Mucosa of rectum (tissue), 2 donors: ENCODE results near the gene ATP2A3.

Experiments
- H3K27ac ChIP-seq, 2 donors: one replicate each; pipeline ENCODE4 v1.7.0; 2013; ENCODE audit warnings: inconsistent platforms in 2 of 2, low read depth in 2 of 2, low read length in 2 of 2
- H3K27me3 ChIP-seq, 2 donors: one replicate each; pipeline ENCODE4 v1.7.0; 2013; ENCODE audit warnings: low read length in 2 of 2; ENCODE audit not compliant: control insufficient read depth in 2 of 2, insufficient read depth in 2 of 2
- H3K36me3 ChIP-seq, 2 donors: one replicate each; pipeline ENCODE4 v1.7.0; 2013; ENCODE audit warnings: low read length in 2 of 2; ENCODE audit not compliant: control insufficient read depth in 2 of 2, insufficient read depth in 2 of 2
- H3K4me1 ChIP-seq, 2 donors: one replicate each; pipeline ENCODE4 v1.7.0; 2013; ENCODE audit warnings: low read length in 2 of 2, mild to moderate bottlenecking in 1 of 2; ENCODE audit not compliant: control insufficient read depth in 2 of 2, insufficient read depth in 2 of 2
- H3K4me3 ChIP-seq, 2 donors: one replicate each; pipeline ENCODE4 v1.7.0; 2013; ENCODE audit warnings: low read length in 2 of 2
- H3K9ac ChIP-seq, 2 donors: one replicate each; pipeline ENCODE4 v1.7.0; 2013; ENCODE audit warnings: low read length in 2 of 2, low read depth in 1 of 2, mild to moderate bottlenecking in 1 of 2
- H3K9me3 ChIP-seq, 2 donors: one replicate each; pipeline ENCODE4 v1.7.0; 2013; ENCODE audit warnings: low read length in 2 of 2; ENCODE audit not compliant: control insufficient read depth in 2 of 2
- donor health status: healthy.
- donor health status: Normal muscosa, but diverticular disease.

The ATP2A3 gene

GRCh38 chr17:3929764-3930163, 34.5 kb downstream of the ATP2A3 start:
- Histone ChIP-seq H3K9me3 (no peaks in the 10 kb centered on the region), H3K27ac (no peak overlapping the region), H3K27me3 (no peaks in the 10 kb centered on the region), H3K4me3 (no peak overlapping the region), H3K4me1 (peaks cover 0 to 1% of the 10 kb centered on the region in 2 donors), H3K36me3 (peaks cover 44 to 45% of the 10 kb centered on the region in 2 donors), H3K9ac (no peak overlapping the region)

GRCh38 chr17:3929181-3929580, 35.1 kb downstream of the ATP2A3 start:
- Histone ChIP-seq H3K4me3 (no peak overlapping the region), H3K4me1 (peaks cover 0 to 1% of the 10 kb centered on the region in 2 donors), H3K27ac (no peak overlapping the region), H3K9me3 (no peaks in the 10 kb centered on the region), H3K27me3 (no peaks in the 10 kb centered on the region), H3K36me3 (peaks cover 46 to 48% of the 10 kb centered on the region in 2 donors), H3K9ac (no peak overlapping the region)

GRCh38 chr17:3928406-3928805, 35.8 kb downstream of the ATP2A3 start:
- peaks cover 44 to 53% of the 10 kb centered on the region in 2 donors for H3K36me3 ChIP-seq
- H3K9ac ChIP-seq = no peak overlapping the region
- H3K27me3 ChIP-seq = no peaks in the 10 kb centered on the region
- no peaks in the 10 kb centered on the region for H3K9me3 ChIP-seq
- no peak overlapping the region for H3K4me3 ChIP-seq
- peaks cover 0 to 5% of the 10 kb centered on the region in 2 donors for H3K4me1 ChIP-seq
- no peak overlapping the region for H3K27ac ChIP-seq

DNA sequence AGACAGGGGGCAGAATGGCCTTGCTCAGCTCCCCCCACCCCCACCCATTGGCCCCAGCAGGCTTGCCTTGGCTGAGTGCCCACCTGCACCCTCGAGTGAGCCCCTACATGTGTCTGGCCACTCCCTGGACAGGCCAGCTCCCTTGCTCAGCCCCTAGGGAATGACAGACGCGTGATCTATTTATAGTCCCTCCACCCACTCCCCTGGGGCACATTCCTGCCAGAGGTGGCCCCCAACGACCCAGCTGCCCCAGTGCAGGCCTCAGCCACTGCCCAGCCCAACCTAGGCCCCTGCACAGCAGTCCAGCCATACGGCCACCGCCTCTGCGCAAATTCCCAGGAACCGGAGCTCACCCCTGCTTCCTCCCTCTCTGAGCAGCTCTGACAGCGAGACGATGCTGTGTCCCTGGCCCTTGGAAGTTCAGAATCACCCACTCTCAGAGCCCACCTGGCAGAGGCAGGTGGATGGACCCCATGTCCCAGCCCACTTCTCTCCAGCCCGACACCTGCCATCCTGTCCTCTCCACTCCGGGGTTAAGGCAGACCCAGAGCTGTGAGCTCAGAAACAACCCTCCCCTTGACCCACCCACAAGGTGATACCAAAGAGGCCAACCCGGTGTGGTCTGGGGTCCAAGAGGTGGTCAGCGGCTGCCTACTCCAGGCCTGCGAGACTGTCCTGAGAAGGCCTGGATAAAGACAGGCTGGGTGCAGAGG, 36.5 kb downstream of the ATP2A3 start:
- Histone ChIP-seq H3K27ac (no peak overlapping the region), H3K4me1 (peaks cover 0 to 5% of the 10 kb centered on the region in 2 donors)

DNA sequence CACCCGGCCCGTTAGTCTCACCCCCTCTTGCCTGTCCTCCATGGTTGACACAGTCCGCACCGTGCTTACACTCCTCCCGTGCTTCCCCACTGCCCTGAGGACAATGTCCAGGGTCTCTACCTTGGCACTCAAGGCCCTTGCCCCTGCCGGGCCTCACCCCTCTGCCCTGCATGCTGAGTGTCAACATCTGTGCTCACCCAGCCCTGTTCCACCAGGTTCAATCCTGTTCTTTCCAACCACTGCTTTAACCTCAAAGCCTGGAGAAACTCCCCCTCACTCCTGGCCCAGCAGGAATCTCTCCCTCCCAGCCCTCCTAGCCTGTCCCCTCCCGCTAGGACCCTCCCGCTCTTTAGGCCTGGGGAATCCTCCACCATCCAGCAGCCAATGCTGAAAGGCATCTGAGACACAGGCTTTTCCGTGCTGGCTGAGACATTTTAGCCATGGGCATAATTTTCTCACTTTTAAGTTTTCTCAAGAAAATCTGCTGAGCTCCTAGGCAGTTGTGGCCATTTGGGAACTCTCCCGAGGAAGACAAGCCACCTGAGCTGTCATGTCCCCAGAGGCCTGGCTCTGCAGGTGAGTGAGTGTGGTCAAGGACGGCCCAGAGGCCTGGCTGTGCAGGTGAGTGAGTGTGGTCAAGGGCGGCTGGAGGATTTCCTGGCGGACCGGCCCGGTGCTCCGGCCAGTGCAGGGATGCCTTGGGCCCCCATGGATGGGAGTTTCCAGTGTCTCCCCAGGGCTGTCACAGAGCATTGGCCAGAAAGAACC, 37.2 kb downstream of the ATP2A3 start:
- Histone ChIP-seq H3K9me3 (no peaks in the 10 kb centered on the region), H3K27ac (no peak overlapping the region), H3K4me3 (no peak overlapping the region), H3K4me1 (peaks cover 0 to 5% of the 10 kb centered on the region in 2 donors), H3K9ac (no peak overlapping the region), H3K36me3 (peaks cover 37 to 47% of the 10 kb centered on the region in 2 donors), H3K27me3 (no peaks in the 10 kb centered on the region)

More for the DNA sequence above, 36.5 kb downstream of the ATP2A3 start:
- no peaks in the 10 kb centered on the region for H3K27me3 ChIP-seq
- peaks cover 43 to 52% of the 10 kb centered on the region in 2 donors for H3K36me3 ChIP-seq
- no peak overlapping the region for H3K4me3 ChIP-seq
- no peaks in the 10 kb centered on the region for H3K9me3 ChIP-seq
- no peak overlapping the region for H3K9ac ChIP-seq

DNA sequence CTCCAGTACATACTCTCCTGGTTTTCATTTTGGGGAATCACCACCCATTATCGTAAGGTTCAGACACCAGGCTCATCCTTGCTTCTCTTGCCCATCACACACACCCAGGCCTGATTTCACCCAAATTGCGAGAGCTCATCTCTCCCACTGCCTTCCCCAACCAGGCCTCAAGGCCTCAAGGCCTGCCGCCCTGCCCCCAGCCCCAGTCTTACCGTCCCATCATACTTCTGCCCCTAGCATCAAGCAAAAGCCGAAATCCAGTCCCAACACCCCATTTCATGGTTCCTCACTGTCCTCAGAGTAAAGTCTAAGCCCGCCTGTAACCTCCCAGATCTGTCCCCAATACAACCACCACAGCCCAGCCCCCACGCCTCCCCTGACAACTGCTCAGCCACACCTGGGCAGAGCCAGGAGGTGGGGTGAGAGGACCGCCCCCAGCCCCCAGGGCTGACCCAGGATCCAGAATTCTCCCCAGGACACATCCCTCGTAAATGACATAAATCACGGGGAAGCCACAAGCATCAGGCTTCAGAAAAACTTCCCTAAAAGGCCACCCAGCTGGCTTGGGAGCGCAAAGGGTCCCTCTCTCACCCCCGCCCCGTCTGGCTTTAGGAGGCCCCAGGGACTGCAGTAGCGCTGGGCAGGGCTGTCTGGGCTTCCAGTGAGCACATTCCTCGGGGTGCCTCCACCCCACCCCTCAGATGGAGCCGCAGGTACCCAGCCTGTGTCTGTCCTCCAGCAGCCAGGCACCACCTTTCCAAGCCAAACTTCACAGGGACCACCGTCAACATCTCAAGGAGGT, 38.4 kb downstream of the ATP2A3 start:
- Histone ChIP-seq H3K4me1 (peaks cover 0 to 5% of the 10 kb centered on the region in 2 donors), H3K36me3 (peaks cover 35 to 47% of the 10 kb centered on the region in 2 donors), H3K27me3 (no peaks in the 10 kb centered on the region), H3K27ac (peak overlapping the region in 1 of 2 donors; percentile 67), H3K9ac (no peak overlapping the region), H3K9me3 (no peaks in the 10 kb centered on the region), H3K4me3 (no peak overlapping the region)

- Histone ChIP-seq H3K27ac (peak overlapping the region; percentile 28 to 67), H3K4me3 (no peak overlapping the region), H3K27me3 (no peaks in the 10 kb centered on the region), H3K9me3 (no peaks in the 10 kb centered on the region), H3K36me3 (peaks cover 35 to 44% of the 10 kb centered on the region in 2 donors), H3K9ac (no peak overlapping the region), H3K4me1 (peaks cover 0 to 5% of the 10 kb centered on the region in 2 donors)
These were observed 39.5 kb downstream of the ATP2A3 start for GRCh38 chr17:3924512-3925350.

DNA sequence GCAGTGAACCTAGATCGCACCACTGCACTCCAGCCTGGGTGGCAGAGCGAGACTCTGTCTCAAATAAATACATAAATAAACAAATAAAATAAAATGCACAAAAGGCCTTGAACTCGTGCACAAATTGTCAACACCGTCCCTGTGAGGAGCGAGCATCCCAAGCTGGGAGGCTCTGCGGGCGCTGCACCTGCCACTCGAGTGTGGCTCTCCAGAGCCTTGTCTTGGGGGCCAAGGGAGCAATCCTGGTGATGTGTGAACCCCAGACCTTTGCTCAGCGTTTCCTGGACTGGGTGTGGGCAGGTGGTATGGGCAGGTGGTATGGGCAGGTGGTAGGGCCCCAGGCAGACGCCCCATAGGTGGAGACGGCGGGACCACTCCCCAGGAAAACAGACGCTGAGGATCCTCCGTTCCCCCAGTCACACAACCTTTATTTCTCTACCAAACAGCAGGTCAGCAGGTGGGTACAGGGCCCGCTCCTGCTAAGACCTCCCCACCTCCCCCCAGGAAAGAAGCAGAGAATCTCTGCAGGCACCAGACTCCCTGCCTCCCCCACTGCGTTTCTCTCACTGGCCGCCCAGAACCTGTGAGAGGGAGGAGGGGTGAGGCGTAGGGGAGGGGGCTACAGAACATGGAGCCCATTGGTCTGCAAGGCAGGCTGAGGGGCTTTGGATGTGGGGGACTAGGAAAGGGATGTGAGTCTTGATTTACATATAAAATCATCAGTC, 40.6 kb downstream of the ATP2A3 start:
- Histone ChIP-seq H3K4me3 (no peak overlapping the region), H3K36me3 (peaks cover 24 to 36% of the 10 kb centered on the region in 2 donors), H3K27ac (peak overlapping the region in 1 of 2 donors; percentile 67)

GRCh38 chr17:3922765-3923164, 41.5 kb downstream of the ATP2A3 start:
- Histone ChIP-seq H3K27ac (no peak overlapping the region), H3K9me3 (no peaks in the 10 kb centered on the region), H3K4me3 (no peak overlapping the region), H3K9ac (no peak overlapping the region), H3K36me3 (peaks cover 15 to 30% of the 10 kb centered on the region in 2 donors), H3K27me3 (no peaks in the 10 kb centered on the region), H3K4me1 (peaks cover 0 to 10% of the 10 kb centered on the region in 2 donors)

More for the DNA sequence above, 40.6 kb downstream of the ATP2A3 start:
- Histone ChIP-seq H3K9ac (no peak overlapping the region), H3K9me3 (no peaks in the 10 kb centered on the region), H3K27me3 (no peaks in the 10 kb centered on the region), H3K4me1 (peaks cover 0 to 8% of the 10 kb centered on the region in 2 donors)
